Measurements from ENCODE around the gene FADD. TPM values are rescaled to one million over a fixed set of nuclear protein-coding genes. Genes with fewer than 3 reads are reported as not detected.

FADD gene, protein sequence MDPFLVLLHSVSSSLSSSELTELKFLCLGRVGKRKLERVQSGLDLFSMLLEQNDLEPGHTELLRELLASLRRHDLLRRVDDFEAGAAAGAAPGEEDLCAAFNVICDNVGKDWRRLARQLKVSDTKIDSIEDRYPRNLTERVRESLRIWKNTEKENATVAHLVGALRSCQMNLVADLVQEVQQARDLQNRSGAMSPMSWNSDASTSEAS
- polyA plus RNA-seq (2013, experiment 1 of 2; ENCODE audit: insufficient read length), result 32.3 TPM
- polyA plus RNA-seq (2013, experiment 2 of 2; ENCODE audit: insufficient read length), result 15.6 TPM

DNA sequence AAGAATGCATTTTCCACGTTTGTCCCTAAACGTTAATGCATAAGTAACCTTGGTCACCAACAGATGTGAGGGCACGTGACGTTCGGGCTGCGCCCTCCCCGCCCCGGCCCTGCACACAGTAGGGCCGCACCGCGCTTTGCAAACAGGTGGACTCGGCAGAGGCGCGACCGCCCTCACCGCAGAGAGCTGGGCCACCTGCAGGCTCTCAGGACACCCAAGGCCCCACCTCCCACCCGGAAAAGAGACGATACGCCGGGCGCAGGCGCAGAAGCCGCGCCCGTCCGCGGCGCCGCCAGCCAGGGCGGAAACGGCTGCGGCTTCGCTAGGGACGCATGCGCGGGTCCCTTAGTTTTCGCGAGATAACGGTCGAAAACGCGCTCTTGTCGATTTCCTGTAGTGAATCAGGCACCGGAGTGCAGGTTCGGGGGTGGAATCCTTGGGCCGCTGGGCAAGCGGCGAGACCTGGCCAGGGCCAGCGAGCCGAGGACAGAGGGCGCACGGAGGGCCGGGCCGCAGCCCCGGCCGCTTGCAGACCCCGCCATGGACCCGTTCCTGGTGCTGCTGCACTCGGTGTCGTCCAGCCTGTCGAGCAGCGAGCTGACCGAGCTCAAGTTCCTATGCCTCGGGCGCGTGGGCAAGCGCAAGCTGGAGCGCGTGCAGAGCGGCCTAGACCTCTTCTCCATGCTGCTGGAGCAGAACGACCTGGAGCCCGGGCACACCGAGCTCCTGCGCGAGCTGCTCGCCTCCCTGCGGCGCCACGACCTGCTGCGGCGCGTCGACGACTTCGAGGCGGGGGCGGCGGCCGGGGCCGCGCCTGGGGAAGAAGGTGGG is at the start of gene FADD:
Gene FADD (plus strand): TSS at position 377 of the 831 bp plus-strand sequence. CDS start 164 bp downstream, at position 541.
- peak; percentile 94 for DNase-seq

DNA sequence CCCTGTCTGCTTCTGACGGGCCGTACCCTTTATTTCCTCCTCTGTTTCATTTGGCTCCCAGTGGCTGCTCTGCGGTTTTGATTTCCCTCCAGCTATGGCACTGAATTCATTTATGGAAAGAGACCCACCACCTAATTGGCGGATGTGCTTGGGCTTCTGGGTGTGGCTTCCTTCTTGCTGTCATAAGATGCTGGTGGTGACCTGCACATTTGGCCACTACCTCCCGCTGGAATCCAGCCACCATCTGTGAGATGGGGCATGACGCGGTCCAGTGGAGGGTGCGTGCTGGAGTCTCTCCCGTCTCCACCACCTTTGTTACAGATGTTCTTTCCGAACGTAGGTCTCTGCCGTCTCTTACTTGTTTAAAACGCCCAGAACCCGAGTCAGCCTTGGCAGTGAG is 47.7 kb upstream of the FADD start:
- no peak for DNase-seq

DNA sequence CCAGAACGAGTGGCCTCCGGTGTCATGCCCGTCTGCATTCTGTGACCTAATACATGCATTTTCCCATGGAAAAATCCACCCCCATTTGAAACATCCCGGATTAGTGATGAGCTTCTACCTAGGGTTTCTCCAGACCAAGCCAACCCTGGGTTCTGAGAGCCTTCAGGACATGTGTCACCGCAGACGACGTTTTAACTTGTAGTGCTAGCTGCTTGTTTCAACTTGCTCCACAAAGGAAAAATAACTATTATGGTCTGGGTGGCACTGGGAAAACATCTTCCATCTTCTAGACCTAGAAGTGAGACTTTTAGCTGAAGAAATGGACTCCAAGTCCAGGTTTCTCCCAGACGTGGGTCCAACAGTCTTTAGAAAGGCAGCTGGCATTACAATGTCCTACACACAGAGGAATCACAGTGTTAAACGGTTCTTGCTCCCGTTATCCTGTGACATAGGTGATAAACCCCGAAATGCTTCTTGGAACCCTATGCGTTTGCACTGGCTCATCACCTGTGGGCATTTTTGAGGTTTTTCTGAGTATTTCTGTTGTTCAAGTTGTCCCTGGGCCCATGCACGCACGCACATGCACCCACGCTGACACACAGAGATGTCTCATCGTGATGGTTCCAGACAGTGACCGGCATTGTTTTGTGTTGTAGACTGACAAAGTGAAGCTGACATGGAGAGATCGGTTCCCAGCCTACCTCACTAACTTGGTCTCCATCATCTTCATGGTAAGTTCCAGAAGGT is 46.6 kb upstream of the FADD start:
- DNase-seq, result no peak

DNA sequence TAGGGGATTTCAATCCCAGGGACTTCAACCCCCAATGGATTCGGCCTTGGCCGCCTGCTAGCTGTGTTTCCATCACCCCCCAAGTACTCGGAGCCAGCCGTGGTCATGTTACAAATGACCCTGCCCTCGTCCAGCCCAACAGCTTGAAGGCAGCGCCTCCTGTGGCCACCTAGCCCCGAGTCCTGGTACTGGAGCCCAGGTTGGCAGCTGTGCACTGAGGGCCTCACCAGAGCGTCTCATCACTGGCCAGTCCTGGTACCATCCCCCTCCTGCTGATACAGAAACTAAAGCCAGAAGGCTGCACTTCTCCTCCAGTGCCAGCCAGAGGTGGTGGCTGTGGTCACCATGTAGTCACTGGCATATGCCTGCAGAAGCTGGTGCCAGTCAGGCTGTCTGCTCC is 44.9 kb upstream of the FADD start:
- no peak for DNase-seq

DNA sequence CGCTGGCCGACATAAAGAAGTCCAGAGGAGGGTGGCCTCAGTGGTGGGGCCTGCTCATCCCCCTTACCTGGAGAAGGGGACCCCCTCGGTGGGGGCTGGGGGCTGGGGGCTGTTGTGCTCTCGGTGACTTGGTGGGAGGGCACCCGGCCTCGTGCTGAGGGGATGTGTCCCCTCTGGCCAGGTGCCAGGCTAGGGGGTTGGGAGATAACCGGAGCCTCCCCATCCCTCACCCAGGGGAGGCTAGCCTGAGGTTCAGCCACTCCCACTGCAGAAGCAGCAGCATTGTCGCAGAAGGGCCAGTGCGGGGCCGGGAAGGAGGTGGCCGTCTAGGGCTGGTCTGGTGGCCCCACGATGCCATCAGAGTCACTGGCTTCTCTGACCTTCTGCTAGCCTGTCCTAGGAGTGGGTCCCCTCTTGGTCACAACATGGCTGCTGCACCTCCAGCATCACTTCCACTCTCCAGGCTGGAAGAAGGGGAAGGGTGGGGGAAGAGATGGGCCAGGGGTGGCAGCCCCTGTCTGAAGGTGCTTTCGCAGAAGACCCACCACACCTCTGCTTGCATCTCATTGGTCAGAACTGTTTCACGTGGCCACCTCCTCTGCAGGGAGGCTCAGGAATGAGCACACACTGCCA is 44.2 kb upstream of the FADD start:
- no peak for DNase-seq

DNA sequence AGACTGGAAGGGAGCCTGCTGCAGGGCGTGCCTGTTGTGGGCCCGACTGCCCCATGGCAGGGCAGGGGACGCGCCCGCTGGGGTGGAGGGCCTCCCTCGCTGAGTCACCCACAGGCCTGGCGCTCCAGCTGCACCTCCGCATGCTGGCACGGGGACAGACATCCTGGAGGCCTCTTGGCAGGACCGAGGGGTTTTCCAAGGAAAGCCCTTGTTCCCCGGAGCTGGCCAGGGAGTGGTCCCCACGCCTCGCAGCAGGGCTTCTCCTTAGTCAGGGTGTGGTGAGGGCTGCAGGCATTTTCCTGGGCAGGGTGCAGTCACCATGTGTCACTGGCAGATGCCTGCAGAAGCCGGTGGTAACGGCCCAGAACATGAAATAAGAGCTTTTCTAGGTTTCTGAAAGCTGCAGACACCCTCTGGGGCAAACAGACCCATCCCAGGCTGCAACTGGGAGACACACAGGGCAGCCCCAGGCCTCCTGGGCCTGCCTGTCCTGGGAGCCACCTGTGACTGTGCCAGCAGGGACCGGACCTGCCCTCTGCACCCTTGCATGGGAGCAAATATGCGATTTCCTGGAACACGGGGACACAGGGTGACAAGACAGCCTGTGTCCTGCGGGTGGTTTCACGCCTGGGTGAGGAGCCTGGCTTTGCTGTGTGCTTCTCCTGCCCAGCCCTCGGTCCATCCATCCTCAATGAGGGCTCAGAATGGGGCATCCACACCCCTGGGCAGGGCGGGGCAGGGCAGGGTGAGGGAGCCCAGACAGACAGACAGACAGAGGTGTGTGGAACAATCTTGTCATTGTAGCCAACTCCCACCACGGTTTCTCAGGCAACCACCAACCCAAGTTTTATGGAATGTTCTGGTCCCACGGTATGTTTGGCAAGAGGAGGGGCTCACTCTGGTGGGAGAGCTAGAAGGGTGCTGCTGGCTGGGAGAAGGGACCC is 43.2 kb upstream of the FADD start:
- DNase-seq, result peak; percentile 83

DNA sequence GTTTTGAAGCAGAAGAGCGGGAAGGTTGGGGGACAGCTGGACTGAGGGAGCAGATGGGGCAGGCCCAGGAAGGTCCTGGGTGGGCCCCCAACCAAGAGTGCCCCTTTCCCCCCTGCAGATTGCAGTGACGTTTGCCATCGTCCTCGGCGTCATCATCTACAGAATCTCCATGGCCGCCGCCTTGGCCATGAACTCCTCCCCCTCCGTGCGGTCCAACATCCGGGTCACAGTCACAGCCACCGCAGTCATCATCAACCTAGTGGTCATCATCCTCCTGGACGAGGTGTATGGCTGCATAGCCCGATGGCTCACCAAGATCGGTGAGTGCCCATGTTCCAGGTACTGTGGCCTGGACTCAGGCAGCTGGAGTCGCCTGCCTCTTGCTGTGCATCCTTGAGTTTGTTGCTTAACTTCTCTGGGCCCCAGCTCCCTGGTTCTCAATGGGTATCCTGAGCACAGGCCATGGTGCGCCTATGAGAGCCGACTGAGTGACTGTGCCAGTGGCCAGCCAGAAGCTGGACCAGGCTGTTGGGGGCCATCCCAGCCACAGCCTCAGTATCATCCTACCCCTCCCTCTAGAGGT is 42.0 kb upstream of the FADD start:
- no peak for DNase-seq

DNA sequence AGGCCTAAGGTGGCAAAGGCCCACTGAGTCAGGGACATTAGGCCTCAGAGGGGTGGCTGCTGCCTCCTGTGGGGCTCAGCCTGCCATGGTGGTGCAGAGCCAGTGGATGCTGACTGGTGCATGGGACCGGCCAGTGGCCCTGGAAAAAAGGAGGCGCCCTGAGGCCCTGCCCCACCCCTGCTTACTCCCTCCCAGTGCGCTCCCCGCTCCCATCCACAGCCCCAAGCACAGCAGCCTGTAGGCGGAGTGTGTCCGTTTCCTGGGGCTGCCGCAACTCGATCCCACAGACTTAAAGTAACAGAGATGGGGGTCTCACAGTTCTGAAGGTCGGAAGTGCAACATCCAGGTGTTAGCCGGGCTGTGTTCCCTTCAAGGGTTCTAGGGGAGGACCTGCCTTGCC is 38.4 kb upstream of the FADD start:
- no peak for DNase-seq

DNA sequence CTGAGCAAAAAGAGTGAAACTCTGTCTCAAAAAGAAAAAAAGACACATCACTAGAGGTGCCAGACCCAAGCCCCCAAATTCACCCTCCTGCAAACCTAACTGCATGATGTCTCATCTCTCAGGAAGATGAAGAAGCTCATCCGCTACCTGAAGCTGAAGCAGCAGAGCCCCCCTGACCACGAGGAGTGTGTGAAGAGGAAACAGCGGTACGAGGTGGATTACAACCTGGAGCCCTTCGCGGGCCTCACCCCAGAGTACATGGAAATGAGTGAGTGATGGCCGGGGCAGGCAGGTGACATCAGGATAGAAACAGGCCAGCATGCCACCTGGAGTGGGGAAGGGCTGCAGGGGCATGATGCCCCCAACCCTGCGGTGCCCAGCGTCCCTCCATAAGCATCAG is 36.0 kb upstream of the FADD start:
- DNase-seq, result no peak

DNA sequence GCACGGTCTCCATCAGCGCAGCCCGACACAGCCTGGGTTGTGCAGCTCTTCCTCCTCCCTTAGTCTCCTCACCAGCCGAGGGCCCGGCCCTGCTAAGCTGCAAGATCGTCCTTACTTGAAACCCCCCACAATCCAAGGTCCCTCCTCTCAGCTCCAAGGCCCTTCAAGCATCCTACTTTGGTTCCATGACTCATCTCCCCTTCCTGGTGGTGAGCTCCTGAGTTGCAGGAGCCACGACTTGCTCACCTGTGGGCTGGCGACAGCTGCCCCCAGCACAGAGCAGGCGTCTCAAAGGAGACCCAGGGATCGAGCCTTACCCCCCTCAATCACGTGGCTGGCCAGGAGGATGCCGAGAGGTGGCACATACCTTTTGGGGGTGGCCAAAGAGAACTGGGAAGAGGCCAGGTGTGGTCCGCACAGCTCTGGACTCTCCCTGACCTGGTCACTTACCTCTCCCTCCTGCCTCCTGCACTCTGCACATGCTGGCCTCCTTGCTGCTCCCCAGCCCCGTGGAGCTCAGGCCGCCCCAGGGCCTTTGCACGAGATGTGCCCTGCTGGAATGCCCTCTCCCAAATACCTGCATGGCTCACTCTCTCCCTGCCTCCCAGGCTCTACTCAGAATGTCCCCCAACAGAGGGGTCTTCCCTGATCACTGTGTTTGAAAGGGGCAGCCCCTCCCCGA is 35.2 kb upstream of the FADD start:
- no peak for DNase-seq

DNA sequence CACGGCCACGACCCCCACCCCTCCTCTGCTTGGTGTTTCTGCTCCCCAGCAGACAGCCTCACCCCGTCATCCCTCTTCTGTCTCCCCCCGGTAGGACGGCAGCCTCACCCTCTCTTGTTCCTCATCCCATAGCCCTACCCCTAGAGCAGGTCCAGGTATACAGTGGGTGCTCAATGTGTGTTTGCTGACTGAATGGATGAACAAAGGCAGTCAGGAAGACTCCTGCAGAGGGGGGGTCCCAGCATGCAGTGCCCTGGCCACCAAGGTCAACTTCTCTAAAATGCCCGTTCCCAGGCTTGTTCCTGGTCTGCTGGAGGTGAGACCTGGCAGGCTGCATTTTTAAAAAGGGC is 34.7 kb upstream of the FADD start:
- no peak for DNase-seq

DNA sequence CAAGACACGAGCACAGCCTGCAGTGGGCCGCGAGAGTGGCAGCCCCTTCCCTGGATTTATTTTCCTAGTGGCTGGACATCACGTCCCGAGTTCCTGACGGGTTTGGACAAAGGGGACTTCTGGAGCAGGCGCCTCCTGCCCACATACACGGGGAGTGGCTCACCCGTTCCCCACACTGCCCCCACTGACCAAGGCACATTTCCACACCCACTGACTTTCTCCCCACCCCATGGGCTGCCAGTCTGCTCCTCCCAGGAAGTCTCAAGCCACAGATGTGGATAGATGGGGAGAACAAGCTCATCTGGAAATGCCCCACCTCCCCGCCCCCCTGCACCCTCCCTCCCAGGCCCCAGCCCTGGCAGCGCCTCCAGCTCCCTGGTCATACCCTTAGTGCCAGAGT is 34.0 kb upstream of the FADD start:
- DNase-seq, result no peak

DNA sequence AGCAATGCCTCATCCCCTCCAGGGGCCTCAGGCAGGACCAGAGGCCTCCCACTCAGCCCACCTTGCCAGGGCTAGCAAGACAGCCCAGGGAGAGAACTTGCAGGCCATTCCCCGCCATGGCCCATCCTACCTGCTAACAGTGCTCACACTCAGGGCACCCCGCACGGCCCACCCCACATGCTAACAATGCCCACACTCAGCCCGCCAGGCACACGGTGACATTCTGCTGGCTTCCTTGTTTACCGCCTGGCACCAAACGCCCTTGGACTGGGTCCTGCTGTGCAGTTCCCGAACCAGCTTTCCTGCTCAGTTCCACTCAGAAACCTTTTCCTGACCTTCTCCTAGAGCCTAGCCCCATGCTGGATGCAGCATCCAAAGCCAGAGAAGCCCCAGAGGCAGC is 33.5 kb upstream of the FADD start:
- DNase-seq, result no peak

DNA sequence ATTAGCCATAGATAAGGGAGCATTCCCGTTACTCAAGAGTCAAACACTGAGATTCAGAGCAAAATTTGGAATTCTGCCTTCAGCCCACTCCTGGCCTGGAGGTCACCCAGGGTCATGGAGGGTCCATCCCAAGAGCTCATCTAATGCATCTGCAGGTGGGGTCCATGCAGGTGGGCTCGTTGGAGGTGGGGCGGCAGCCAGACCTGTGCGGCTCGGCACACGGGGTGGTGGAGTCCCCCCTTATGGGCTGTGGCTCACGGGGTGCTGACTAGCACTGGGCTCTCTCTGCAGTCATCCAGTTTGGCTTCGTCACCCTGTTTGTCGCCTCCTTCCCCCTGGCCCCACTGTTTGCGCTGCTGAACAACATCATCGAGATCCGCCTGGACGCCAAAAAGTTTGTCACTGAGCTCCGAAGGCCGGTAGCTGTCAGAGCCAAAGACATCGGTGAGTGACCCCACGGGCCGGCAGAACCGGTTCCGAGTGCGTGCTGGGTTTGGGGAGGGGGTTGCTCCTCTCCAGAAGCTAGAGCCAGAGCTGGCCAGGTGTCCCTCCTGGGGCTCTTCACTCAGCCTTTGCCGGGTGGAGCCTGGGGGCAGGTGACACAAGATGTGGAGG is 32.4 kb upstream of the FADD start:
- no peak for DNase-seq

DNA sequence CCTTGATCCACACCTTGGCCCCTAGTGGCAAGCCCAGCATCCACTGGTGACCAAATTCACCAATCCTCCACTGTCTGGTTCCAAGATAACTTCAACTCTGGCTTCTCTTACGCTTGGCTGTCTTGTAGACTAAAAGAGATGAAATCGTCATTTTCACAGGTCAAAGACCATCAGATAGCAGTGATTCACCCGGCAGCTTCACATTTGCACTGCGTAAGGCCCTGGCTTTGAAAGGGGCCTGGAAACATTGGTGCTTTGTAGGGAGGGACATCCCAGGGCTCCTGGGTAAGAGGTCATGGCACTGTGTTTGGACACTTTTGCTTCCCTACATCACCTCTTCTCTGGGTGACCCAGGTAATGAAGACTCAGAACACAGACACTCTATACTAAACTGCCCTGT is 30.1 kb upstream of the FADD start:
- no peak for DNase-seq

DNA sequence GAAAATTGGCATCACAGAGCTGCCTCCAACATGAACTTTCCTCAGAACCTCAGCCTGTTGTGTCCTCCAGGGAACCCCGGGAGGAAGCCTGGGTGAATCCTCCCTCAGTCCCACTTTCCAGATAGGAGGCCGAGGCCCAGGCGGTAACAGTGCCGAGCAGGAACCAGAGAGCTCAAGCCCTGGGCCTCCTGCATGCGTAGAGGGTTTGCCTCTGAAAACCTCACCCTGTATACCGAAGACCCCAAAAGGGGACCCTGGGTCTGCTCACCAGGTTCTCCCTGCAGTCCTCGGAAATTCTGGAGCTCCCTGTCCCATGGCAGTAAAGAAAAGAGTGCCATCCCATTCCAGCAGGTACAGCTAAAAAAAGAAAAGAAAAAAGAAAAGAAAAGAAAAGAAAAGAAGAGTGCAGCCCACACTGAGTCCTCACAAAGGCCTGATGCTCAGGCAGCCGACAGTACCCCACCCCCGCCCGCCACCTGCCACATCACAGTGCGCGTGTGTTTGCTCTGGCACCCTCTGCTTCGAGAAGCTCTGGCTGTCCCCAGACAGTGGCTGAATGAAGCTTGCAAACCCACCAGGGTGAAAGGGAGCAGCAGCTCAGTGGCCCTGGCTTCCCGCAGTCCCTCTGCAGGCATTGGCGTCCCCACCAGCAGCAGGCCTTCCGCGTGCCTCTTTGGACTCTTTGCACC is 28.4 kb upstream of the FADD start:
- DNase-seq, result no peak

DNA sequence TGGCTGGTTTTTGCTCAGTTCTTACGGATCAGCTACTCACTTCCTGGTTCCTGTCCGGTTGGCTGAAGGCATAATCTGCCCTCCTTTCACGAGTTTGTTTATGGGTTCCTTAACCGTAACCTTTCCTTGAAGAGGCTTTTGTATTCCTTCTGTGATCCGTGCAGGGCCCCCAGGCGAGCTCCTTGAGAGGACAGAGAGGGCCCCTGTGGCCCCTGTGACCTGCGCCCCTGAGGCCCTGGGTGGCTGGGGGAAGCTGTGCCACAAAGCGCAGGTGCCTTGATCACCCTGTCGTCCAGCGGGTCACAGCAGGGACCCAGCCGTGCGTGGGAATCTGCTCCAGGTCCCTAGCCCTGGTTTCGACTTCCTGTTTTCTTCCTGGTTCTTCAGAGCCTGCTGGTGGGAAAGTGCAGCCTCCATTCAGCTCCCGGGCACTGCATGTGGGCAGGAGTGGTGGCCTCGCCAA is 27.8 kb upstream of the FADD start:
- DNase-seq, result no peak

DNA sequence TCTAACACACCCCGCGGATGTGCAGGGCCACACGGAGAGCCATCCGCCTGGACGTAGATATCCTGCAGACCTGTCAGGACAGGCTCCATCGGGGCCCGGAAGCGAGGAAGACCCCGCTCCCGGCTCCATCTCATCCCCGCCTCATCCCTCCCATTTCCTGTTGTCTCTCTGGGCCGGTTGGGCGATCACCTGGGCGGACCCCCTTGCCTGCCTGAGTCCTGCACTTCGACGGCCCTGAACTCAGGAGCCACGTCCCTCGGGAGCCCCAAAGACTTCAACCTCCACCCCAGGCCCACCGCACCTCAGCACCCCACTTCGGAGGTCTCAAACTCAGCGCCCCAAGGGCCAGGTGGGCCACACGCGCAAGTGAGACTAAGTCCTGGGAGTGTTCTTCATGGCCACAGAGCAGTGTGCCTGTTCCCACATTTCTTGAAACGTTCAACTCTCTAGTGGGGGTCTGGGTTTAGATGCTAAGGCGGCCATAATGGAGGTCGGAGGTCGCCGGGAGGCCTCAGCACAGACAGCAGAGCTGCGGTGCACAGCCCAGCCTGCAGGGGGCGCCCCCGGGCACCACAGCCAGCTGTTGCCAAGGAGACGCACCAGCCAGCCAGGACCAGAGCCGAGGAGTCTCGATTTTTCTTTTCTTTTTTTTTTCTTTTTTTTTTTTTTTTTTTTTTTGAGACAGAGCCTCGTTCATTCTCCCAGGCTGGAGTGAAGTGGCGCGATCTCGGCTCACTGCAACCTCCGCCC is 26.0 kb upstream of the FADD start:
- DNase-seq, result no peak

DNA sequence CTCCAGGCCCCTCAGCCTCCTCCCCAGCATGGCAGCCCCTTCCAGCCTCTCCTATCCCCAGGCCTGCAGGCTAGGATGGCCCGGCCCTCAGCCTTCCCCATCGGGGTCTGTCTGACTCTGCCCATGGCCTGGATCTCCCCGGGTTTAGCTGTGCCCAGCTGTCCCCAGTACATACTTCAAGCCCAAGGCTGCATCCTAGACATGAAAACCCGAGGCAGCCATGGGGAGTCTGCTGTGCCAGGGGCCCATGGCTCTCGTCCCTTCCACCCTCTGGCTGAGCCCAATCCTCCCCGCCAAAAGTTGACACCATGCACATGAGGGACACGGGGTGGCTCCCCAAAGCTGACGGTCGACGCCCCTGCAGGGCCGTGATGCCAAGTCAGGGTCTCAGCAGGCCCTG is 22.2 kb upstream of the FADD start:
- no peak for DNase-seq
